SK-N-SH treated with all-trans-retinoic acid at 6 μM for 48 hours (cell line): Measurements from ENCODE around the gene TXNDC11.

ENCODE experiments used
- ATAC-seq: fragments of 200-7000 bp; cut with Tn5 transposase; 3 replicates; pipeline ENCODE4 v1.9.1; 2020; ENCODE audit warnings: mild to moderate bottlenecking, moderate library complexity
- ARNTL ChIP-seq: fragments of 450-650 bp; formaldehyde crosslinking; IDR thresholded peaks from 2 replicates; pipeline ENCODE4 v1.5.0; 2020; ENCODE audit warnings: low read depth, mild to moderate bottlenecking, moderate library complexity, borderline replicate concordance
- BACH2 ChIP-seq: fragments of 250-450 bp; sonication (Bioruptor Pico); IDR thresholded peaks from 2 replicates; pipeline ENCODE4 v1.9.0; 2021; ENCODE audit warnings: mild to moderate bottlenecking, borderline replicate concordance
- CSDC2 ChIP-seq: fragments of 250-450 bp; sonication (Bioruptor Pico); IDR thresholded peaks from 2 replicates; pipeline ENCODE4 v1.5.0; 2020; ENCODE audit warnings: mild to moderate bottlenecking, moderate library complexity
- ESRRG ChIP-seq: fragments of 250-450 bp; sonication (Bioruptor Pico); IDR thresholded peaks from 2 replicates; pipeline ENCODE4 v1.6.1; 2021; ENCODE audit warnings: mild to moderate bottlenecking
- GLIS3 ChIP-seq: fragments of 250-450 bp; sonication (Bioruptor Pico); IDR thresholded peaks from 2 replicates; pipeline ENCODE4 v1.5.0; 2020; ENCODE audit warnings: mild to moderate bottlenecking, moderate library complexity
- ISL1 ChIP-seq: fragments of 250-450 bp; sonication (Bioruptor Pico); IDR thresholded peaks from 2 replicates; pipeline ENCODE4 v2.1.2; 2022; ENCODE audit warnings: mild to moderate bottlenecking, moderate library complexity
- OSR1 ChIP-seq: fragments of 250-450 bp; sonication (Bioruptor Pico); IDR thresholded peaks from 2 replicates; pipeline ENCODE4 v1.8.0; 2022; ENCODE audit warnings: moderate library complexity, mild to moderate bottlenecking, inconsistent platforms
- PPARA ChIP-seq: fragments of 250-450 bp; sonication (Bioruptor Pico); IDR thresholded peaks from 2 replicates; pipeline ENCODE4 v1.5.0; 2020; ENCODE audit warnings: mild to moderate bottlenecking, borderline replicate concordance
- RARB ChIP-seq: fragments of 250-450 bp; sonication (Bioruptor Pico); IDR thresholded peaks from 2 replicates; pipeline ENCODE4 v1.8.0; 2021; ENCODE audit warnings: mild to moderate bottlenecking, moderate library complexity
- TCF4 ChIP-seq: fragments of 250-450 bp; sonication (Bioruptor Pico); IDR thresholded peaks from 2 replicates; pipeline ENCODE4 v1.8.0; 2021; ENCODE audit warnings: mild to moderate bottlenecking, moderate library complexity, borderline replicate concordance
- TOX ChIP-seq: fragments of 250-450 bp; sonication (Bioruptor Pico); IDR thresholded peaks from 2 replicates; pipeline ENCODE4 v1.8.0; 2021; ENCODE audit warnings: mild to moderate bottlenecking, moderate library complexity, borderline replicate concordance
- TSHZ2 ChIP-seq: fragments of 250-450 bp; sonication (Bioruptor Pico); IDR thresholded peaks from 2 replicates; pipeline ENCODE4 v1.5.0; 2020; ENCODE audit warnings: mild to moderate bottlenecking, moderate library complexity
- ZC3H10 ChIP-seq: fragments of 250-450 bp; sonication (Bioruptor Pico); IDR thresholded peaks from 2 replicates; pipeline ENCODE4 v1.5.1; 2021; ENCODE audit warnings: mild to moderate bottlenecking, moderate library complexity
- ZFP3 ChIP-seq: fragments of 250-450 bp; sonication (Bioruptor Pico); IDR thresholded peaks from 2 replicates; pipeline ENCODE4 v1.5.0; 2020; ENCODE audit warnings: mild to moderate bottlenecking, moderate library complexity
- ZNF565 ChIP-seq: fragments of 450-650 bp; formaldehyde crosslinking; conservative IDR thresholded peaks from 2 replicates; pipeline ENCODE4 v1.5.0; 2020; ENCODE audit warnings: low read depth, mild to moderate bottlenecking, moderate library complexity
- ZNF70 ChIP-seq: fragments of 450-650 bp; formaldehyde crosslinking; IDR thresholded peaks from 2 replicates; pipeline ENCODE4 v1.5.0; 2020; ENCODE audit warnings: mild to moderate bottlenecking, moderate library complexity
- ZNF8 ChIP-seq: fragments of 450-650 bp; formaldehyde crosslinking; IDR thresholded peaks from 2 replicates; pipeline ENCODE4 v1.5.0; 2020; ENCODE audit warnings: mild to moderate bottlenecking, moderate library complexity
- TF ChIP-seq, protein P1 (sequence below): fragments of 250-450 bp; sonication (Bioruptor Pico); IDR thresholded peaks from 2 replicates; pipeline ENCODE4 v1.5.1; 2020; ENCODE audit warnings: low read depth, mild to moderate bottlenecking, moderate library complexity
- TF ChIP-seq, protein P2 (sequence below): fragments of 250-450 bp; sonication (Bioruptor Pico); IDR thresholded peaks from 2 replicates; pipeline ENCODE4 v1.8.0; 2021; ENCODE audit warnings: low read depth, mild to moderate bottlenecking, moderate library complexity, borderline replicate concordance

TXNDC11 gene

GRCh38 chr16:11657556-11657955 lies 85.1 kb downstream of the TXNDC11 start (continued):
- TF ChIP-seq RARB (CRISPR knock-in tag): no peak
- no peak for TF ChIP-seq ISL1 (CRISPR knock-in tag)
- TF ChIP-seq ZNF8 (CRISPR knock-in tag): no peak
- no peak for TF ChIP-seq ZNF565 (CRISPR knock-in tag)
- no peak for TF ChIP-seq GLIS3 (CRISPR knock-in tag)

DNA sequence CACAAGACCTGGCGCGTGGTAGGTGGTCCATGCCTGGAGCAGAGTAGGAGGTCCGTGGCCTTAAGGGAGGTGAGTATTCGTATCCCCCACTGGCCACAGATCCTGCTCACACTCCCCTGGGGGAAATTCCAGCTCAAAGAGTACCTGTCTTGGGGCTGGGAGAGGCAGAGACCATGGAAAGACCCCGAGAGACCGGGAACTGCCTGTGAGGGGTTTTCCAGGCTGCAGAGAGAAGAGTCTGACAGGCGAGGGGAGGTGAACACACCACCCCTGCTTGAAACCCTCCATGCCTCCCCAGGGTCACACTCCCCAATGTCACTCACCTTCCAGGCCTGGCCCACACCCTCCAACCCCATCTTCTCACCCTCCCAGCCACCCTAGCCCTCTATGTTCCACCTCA lies 87.0 kb downstream of the TXNDC11 start:
- no peak for ATAC-seq
- TF ChIP-seq TOX (CRISPR knock-in tag): no peak

- ATAC-seq: no peak
- TF ChIP-seq TSHZ2: no peak
- TF ChIP-seq, protein P1, sequence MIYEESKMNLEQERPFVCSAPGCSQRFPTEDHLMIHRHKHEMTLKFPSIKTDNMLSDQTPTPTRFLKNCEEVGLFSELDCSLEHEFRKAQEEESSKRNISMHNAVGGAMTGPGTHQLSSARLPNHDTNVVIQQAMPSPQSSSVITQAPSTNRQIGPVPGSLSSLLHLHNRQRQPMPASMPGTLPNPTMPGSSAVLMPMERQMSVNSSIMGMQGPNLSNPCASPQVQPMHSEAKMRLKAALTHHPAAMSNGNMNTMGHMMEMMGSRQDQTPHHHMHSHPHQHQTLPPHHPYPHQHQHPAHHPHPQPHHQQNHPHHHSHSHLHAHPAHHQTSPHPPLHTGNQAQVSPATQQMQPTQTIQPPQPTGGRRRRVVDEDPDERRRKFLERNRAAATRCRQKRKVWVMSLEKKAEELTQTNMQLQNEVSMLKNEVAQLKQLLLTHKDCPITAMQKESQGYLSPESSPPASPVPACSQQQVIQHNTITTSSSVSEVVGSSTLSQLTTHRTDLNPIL (CRISPR knock-in tag): no peak
- no peak for TF ChIP-seq PPARA
- TF ChIP-seq ZC3H10: no peak
- no peak for TF ChIP-seq TCF4 (CRISPR knock-in tag)
- no peak for TF ChIP-seq ARNTL (CRISPR knock-in tag)
- TF ChIP-seq GLIS3 (CRISPR knock-in tag): no peak
- no peak for TF ChIP-seq BACH2 (CRISPR knock-in tag)
- no peak for TF ChIP-seq ZNF70 (CRISPR knock-in tag)
- TF ChIP-seq ZNF8 (CRISPR knock-in tag): no peak
- TF ChIP-seq CSDC2: no peak
- no peak for TF ChIP-seq ESRRG (CRISPR knock-in tag)
- TF ChIP-seq, all 23 proteins: peak for 0
These were observed 90.9 kb downstream of the TXNDC11 start for GRCh38 chr16:11651796-11652195.

DNA sequence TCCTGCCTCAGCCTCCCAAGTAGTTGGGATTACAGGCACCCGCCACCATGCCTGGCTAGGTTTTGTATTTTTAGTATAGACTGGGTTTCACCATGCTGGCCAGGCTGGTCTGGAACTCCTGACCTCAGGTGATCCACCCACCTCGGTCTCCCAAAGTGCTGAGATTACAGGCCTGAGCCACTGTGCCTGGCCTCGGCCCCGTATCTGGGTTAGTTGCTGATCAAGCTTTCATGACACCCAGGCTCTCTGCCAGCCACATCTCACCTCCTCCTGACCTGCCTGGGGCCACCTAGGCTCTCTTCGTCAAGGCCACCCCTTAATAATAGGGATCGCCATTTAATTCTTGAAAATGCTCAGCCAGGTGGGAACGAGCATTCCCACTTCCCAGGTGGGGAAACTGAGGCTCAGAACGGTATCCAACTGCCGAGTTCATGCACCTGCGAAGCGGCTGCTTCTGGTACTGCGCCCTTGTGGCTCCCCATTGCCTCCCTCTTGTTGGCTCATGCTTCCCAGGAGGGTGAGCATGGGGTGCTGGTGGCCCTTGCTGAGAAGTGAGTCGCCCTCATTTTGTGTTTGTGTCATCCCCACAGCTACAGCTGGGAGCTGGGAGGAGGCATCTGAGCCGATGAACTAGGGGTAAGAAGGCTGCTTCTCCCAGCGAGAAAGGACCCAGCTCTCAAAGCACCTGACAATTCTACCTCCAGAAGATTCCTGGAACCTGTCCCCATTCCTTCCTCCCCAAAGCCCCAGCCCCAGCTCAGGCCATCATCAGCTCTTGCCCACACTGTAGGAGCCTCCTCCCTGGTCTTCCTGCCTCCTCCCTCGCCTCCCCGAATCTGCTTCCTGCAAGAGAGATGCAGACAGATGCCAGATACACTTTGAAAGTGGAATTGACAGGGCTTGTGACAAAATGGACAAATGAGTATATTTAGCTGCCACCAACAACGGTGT lies 91.7 kb downstream of the TXNDC11 start:
- ATAC-seq: no peak

DNA sequence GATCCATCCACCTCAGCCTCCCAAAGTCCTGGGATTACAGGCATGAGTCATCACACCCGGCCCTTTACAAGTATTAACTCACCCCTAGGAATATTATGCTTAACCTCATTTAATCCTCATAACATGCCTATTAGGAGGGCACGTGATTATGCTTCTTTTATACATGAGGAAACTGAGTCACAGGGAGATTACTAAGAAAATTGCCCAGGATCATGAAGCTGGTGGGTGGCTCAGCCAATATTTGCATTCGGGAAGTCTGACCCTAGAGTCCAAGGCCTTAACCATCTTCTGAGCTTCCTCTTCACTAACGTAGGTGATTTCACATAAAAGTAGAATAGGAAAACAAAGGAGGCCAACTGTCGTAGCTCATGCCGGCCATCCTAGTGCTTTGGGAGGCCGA lies 93.4 kb downstream of the TXNDC11 start:
- TF ChIP-seq ESRRG (CRISPR knock-in tag) (no peak), ZC3H10 (no peak), PPARA (no peak), TOX (CRISPR knock-in tag) (no peak), TSHZ2 (no peak), ZFP3 (CRISPR knock-in tag) (no peak), GLIS3 (CRISPR knock-in tag) (no peak), ISL1 (CRISPR knock-in tag) (no peak)
- TF ChIP-seq, protein P1 (CRISPR knock-in tag): no peak
- TF ChIP-seq, protein P2, sequence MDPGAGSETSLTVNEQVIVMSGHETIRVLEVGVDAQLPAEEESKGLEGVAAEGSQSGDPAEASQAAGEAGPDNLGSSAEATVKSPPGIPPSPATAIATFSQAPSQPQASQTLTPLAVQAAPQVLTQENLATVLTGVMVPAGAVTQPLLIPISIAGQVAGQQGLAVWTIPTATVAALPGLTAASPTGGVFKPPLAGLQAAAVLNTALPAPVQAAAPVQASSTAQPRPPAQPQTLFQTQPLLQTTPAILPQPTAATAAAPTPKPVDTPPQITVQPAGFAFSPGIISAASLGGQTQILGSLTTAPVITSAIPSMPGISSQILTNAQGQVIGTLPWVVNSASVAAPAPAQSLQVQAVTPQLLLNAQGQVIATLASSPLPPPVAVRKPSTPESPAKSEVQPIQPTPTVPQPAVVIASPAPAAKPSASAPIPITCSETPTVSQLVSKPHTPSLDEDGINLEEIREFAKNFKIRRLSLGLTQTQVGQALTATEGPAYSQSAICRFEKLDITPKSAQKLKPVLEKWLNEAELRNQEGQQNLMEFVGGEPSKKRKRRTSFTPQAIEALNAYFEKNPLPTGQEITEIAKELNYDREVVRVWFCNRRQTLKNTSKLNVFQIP: no peak
- no peak for ATAC-seq

More for the DNA sequence above, 91.7 kb downstream of the TXNDC11 start:
- TF ChIP-seq ARNTL (CRISPR knock-in tag): no peak
- no peak for TF ChIP-seq OSR1 (CRISPR knock-in tag)
- TF ChIP-seq CSDC2: no peak
- no peak for TF ChIP-seq ZC3H10
- no peak for TF ChIP-seq PPARA
- TF ChIP-seq TOX (CRISPR knock-in tag): no peak
